ENCODE results near the gene ALG1L2.
"Not testable (repeated sequence)": the region's sequence is repeated elsewhere in the genome, so short reads cannot be mapped to it uniquely, and the experiment has no call there.

Gene ALG1L2

DNA sequence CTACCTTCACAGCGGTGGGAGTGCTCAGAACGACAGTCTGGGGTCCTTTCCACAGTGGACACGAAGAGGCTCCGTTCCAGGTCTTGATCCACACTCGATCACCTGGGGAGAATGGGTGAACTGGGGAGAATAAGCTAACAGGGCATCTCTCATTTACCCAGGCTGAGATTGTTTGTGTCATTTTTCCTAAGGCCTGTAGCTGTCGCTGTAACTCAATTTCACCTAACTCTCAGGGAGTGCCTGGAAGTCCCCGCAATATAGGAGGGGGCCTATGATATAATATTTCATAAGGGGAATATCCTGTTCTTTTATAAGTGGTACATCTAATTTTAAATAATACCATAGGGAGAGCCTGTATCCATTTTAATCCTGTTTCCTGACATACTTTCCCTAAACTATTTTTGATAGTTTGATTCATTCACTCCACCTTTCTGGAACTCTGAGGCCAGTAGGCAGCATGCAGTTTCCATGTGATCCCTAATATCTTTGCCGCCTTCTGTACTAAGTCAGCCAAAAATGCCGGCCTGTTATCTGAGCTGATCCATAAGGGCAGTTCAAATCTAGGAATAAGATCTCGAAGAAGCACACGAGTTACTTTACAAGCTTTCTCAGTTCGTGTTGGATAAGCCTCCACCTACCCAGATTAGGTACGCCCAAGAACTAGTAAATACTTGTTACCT, 62.2 kb downstream of the ALG1L2 start:
- POLR2A ChIA-PET; CTCF ChIA-PET; DNase-seq (ENCODE audit: extremely low spot score): not testable (repeated sequence)
- TF ChIP-seq CTCF (IDR thresholded peaks at IDR 0.05; ENCODE audit: control extremely low read depth, extremely low read depth, low read depth, missing control alignments): peak; percentile 18

DNA sequence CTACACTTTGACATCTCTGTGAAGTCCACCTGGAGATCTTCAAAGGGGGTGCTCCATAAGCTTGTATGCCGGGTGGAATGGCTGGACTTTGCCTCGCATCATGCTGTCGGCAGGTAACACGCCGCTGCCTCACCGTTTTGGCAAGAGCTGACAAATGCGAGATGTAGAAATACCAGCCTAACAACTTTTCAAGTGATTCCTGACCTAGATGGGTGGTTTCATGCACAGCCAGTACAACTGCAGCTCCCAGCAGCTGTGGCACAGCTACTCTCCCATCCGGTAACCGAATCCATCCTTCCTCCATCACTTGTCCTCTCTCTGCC, 62.7 kb downstream of the ALG1L2 start:
- POLR2A ChIA-PET; DNase-seq (ENCODE audit: extremely low spot score); CTCF ChIA-PET: not testable (repeated sequence)

DNA sequence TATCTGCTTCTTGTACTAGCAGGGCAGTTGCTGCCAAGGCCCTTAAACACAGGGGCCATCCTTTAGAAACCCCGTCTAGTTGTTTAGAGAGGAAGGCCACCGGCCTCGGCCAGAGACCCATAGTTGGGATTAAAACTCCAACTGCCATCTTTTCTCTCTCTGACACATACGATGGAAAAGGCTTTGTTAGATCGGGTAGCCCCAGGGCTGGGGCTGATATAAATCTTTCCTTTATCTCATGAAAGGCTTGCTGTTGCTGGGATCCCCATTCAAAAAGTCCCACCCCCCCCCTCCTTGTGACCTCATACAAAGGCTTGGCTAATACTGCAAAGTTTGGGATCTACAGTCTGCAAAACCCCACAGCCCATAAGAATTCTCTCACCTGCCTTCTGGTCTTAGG, 63.8 kb downstream of the ALG1L2 start:
- CTCF ChIA-PET: not testable (repeated sequence)

GRCh38 chr3:130146465-130146864, 64.8 kb downstream of the ALG1L2 start:
- DNase-seq (ENCODE audit: extremely low spot score); CTCF ChIA-PET; POLR2A ChIA-PET: not testable (repeated sequence)

More for the DNA sequence above, 63.8 kb downstream of the ALG1L2 start:
- POLR2A ChIA-PET; DNase-seq (ENCODE audit: extremely low spot score): not testable (repeated sequence)
